ENCODE results near the gene CIAO3. TPM values are rescaled to one million over a fixed set of nuclear protein-coding genes. Genes with fewer than 3 reads are reported as not detected.
A peak's percentile ranks its signal among the peaks of the same experiment; 100 is the strongest.

CIAO3 gene
- total RNA-seq, 1 experiment from 2014 or later = 50.9 TPM

DNA sequence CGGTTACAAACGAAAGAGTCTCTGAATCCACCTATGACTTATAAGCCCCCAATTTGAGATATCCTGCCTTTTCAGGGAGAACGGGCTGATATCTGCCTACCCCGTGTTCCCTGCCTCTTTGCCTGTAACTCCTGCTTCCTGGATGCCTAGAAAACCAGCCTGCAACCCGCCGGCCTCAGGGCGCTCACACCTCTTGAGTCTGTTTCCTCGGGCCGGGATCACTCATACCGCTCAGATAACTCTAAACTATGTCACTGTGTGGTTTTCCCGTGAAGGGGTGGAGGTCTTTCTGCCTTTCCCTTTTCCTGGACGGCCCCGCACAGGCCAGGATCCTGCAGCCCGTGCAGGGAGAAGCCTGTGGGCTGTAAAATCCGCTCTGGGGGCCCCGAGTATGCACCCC is 37.0 kb upstream of the CIAO3 start:
- Mint-ChIP-seq H3K27ac (peak overlapping the region; percentile 65; the same call in 1 of the 2 replicates), H3K27me3 (ENCODE audit: low read depth) (no peaks in the 10 kb centered on the region), H3K36me3 (no peaks in the 10 kb centered on the region), H3K9me3 (no peaks in the 10 kb centered on the region), H3K4me1 (no peaks in the 10 kb centered on the region), H3K4me3 (no peak overlapping the region)
- no peak for ATAC-seq
- ChIA-PET POLR2A (no interaction called here), CTCF (no interaction called here)
- no peak for TF ChIP-seq SOX15 (CRISPR knock-in tag; IDR thresholded peaks at IDR 0.05)
- no peak for TF ChIP-seq ARID4B (CRISPR knock-in tag; IDR thresholded peaks at IDR 0.05; ENCODE audit: borderline replicate concordance)
- TF ChIP-seq GABPB1 (CRISPR knock-in tag; IDR thresholded peaks at IDR 0.05) = no peak
- no peak for TF ChIP-seq SMAD3 (CRISPR knock-in tag; IDR thresholded peaks at IDR 0.05; ENCODE audit: borderline replicate concordance)
- TF ChIP-seq SMAD4 (CRISPR knock-in tag; IDR thresholded peaks at IDR 0.05) = no peak
- TF ChIP-seq, protein P1, sequence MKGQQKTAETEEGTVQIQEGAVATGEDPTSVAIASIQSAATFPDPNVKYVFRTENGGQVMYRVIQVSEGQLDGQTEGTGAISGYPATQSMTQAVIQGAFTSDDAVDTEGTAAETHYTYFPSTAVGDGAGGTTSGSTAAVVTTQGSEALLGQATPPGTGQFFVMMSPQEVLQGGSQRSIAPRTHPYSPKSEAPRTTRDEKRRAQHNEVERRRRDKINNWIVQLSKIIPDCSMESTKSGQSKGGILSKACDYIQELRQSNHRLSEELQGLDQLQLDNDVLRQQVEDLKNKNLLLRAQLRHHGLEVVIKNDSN (CRISPR knock-in tag; IDR thresholded peaks at IDR 0.05) = no peak
- TF ChIP-seq, protein P2, sequence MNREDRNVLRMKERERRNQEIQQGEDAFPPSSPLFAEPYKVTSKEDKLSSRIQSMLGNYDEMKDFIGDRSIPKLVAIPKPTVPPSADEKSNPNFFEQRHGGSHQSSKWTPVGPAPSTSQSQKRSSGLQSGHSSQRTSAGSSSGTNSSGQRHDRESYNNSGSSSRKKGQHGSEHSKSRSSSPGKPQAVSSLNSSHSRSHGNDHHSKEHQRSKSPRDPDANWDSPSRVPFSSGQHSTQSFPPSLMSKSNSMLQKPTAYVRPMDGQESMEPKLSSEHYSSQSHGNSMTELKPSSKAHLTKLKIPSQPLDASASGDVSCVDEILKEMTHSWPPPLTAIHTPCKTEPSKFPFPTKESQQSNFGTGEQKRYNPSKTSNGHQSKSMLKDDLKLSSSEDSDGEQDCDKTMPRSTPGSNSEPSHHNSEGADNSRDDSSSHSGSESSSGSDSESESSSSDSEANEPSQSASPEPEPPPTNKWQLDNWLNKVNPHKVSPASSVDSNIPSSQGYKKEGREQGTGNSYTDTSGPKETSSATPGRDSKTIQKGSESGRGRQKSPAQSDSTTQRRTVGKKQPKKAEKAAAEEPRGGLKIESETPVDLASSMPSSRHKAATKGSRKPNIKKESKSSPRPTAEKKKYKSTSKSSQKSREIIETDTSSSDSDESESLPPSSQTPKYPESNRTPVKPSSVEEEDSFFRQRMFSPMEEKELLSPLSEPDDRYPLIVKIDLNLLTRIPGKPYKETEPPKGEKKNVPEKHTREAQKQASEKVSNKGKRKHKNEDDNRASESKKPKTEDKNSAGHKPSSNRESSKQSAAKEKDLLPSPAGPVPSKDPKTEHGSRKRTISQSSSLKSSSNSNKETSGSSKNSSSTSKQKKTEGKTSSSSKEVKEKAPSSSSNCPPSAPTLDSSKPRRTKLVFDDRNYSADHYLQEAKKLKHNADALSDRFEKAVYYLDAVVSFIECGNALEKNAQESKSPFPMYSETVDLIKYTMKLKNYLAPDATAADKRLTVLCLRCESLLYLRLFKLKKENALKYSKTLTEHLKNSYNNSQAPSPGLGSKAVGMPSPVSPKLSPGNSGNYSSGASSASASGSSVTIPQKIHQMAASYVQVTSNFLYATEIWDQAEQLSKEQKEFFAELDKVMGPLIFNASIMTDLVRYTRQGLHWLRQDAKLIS (CRISPR knock-in tag; IDR thresholded peaks at IDR 0.05; ENCODE audit: borderline replicate concordance) = no peak
- DNase-seq (ENCODE audit: low spot score) = no peak

GRCh38 chr16:776824-777223 is 36.0 kb upstream of the CIAO3 start:
- Mint-ChIP-seq H3K9me3 (no peaks in the 10 kb centered on the region), H3K27me3 (ENCODE audit: low read depth) (no peaks in the 10 kb centered on the region), H3K36me3 (no peaks in the 10 kb centered on the region), H3K4me3 (no peak overlapping the region), H3K4me1 (no peaks in the 10 kb centered on the region), H3K27ac (no peak overlapping the region)
- ATAC-seq = no peak
- POLR2A ChIA-PET = no interaction called here
- CTCF ChIA-PET = interaction anchor here (0.9 to 1.5 kb wide), 2 partner anchors 8 to 36 kb away, joined by 3 to 4 read pairs; partner anchors contain the start of gene CIAO3
- DNase-seq (ENCODE audit: low spot score) = no peak
- TF ChIP-seq ZNF232 (CRISPR knock-in tag; IDR thresholded peaks at IDR 0.05) = no peak
- no peak for TF ChIP-seq PREB (CRISPR knock-in tag; IDR thresholded peaks at IDR 0.05; ENCODE audit: borderline replicate concordance)
- TF ChIP-seq ATF2 (CRISPR knock-in tag; IDR thresholded peaks at IDR 0.05; ENCODE audit: borderline replicate concordance, low read depth) = no peak
- TF ChIP-seq JAZF1 (CRISPR knock-in tag; IDR thresholded peaks at IDR 0.05) = no peak
- TF ChIP-seq FOXJ3 (CRISPR knock-in tag; IDR thresholded peaks at IDR 0.05; ENCODE audit: borderline replicate concordance) = no peak
- no peak for TF ChIP-seq SP1 (CRISPR knock-in tag; conservative IDR thresholded peaks at IDR 0.05)
- no peak for TF ChIP-seq GABPB1 (CRISPR knock-in tag; IDR thresholded peaks at IDR 0.05)
- TF ChIP-seq, protein P3, sequence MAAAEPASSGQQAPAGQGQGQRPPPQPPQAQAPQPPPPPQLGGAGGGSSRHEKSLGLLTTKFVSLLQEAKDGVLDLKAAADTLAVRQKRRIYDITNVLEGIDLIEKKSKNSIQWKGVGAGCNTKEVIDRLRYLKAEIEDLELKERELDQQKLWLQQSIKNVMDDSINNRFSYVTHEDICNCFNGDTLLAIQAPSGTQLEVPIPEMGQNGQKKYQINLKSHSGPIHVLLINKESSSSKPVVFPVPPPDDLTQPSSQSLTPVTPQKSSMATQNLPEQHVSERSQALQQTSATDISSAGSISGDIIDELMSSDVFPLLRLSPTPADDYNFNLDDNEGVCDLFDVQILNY (CRISPR knock-in tag; IDR thresholded peaks at IDR 0.05) = no peak
- TF ChIP-seq, protein P4, sequence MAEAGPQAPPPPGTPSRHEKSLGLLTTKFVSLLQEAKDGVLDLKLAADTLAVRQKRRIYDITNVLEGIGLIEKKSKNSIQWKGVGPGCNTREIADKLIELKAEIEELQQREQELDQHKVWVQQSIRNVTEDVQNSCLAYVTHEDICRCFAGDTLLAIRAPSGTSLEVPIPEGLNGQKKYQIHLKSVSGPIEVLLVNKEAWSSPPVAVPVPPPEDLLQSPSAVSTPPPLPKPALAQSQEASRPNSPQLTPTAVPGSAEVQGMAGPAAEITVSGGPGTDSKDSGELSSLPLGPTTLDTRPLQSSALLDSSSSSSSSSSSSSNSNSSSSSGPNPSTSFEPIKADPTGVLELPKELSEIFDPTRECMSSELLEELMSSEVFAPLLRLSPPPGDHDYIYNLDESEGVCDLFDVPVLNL (CRISPR knock-in tag; IDR thresholded peaks at IDR 0.05; ENCODE audit: borderline replicate concordance, low read depth) = no peak
- TF ChIP-seq, protein P2 (CRISPR knock-in tag; IDR thresholded peaks at IDR 0.05; ENCODE audit: borderline replicate concordance) = no peak
